Measurements from ENCODE around the gene C1orf174. TPM values are rescaled to one million over a fixed set of nuclear protein-coding genes. Genes with fewer than 3 reads are reported as not detected.
"Not testable (repeated sequence)": the region's sequence is repeated elsewhere in the genome, so short reads cannot be mapped to it uniquely, and the experiment has no call there.

Gene C1orf174
- total and polyA plus RNA-seq, 3 donors from 2014 or later, result 22.9 to 29.7 (median 28.8) TPM

DNA sequence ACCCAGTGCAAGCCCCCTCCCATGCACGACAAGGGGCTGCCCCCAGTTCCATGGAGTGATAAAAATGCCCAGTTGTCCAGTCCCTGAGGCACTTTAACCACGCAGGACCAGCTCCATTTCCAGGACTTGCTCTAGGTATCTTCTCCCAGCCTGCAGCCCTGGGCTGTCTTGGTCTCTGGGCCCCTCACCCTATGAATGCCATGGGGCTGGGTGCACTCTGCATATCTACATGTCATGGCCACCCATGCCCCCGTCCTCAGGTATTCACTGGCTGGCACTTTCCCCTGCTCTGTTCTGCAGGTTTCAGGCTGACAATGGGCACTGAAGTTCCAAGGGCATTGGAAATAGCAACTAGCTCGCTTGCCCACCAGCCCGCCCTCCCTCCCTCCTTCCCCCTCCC is 19.6 kb upstream of the C1orf174 start:
- no peak overlapping the region for H3K27ac ChIP-seq
- intact Hi-C loops (cut with DNase I; ENCODE audit: low total_unique reads), result no loop called here
- TF ChIP-seq, protein P1, sequence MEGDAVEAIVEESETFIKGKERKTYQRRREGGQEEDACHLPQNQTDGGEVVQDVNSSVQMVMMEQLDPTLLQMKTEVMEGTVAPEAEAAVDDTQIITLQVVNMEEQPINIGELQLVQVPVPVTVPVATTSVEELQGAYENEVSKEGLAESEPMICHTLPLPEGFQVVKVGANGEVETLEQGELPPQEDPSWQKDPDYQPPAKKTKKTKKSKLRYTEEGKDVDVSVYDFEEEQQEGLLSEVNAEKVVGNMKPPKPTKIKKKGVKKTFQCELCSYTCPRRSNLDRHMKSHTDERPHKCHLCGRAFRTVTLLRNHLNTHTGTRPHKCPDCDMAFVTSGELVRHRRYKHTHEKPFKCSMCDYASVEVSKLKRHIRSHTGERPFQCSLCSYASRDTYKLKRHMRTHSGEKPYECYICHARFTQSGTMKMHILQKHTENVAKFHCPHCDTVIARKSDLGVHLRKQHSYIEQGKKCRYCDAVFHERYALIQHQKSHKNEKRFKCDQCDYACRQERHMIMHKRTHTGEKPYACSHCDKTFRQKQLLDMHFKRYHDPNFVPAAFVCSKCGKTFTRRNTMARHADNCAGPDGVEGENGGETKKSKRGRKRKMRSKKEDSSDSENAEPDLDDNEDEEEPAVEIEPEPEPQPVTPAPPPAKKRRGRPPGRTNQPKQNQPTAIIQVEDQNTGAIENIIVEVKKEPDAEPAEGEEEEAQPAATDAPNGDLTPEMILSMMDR (IDR thresholded peaks at IDR 0.05), result no peak
- TF ChIP-seq POLR2A (IDR thresholded peaks at IDR 0.05), result no peak
- no peak overlapping the region for H3K4me3 ChIP-seq
- H3K4me1 ChIP-seq, result peaks cover 7% of the 10 kb centered on the region
- H3K27me3 ChIP-seq, result no peaks in the 10 kb centered on the region
- H3K36me3 ChIP-seq (ENCODE audit: low read depth, missing control alignments), result no peaks in the 10 kb centered on the region
- no peaks in the 10 kb centered on the region for H3K9me3 ChIP-seq
- 75 to 86% methylated on average over 4 to 5 of the region's 5 CpGs for WGBS, 2 donors
- DNase-seq, result no peak

DNA sequence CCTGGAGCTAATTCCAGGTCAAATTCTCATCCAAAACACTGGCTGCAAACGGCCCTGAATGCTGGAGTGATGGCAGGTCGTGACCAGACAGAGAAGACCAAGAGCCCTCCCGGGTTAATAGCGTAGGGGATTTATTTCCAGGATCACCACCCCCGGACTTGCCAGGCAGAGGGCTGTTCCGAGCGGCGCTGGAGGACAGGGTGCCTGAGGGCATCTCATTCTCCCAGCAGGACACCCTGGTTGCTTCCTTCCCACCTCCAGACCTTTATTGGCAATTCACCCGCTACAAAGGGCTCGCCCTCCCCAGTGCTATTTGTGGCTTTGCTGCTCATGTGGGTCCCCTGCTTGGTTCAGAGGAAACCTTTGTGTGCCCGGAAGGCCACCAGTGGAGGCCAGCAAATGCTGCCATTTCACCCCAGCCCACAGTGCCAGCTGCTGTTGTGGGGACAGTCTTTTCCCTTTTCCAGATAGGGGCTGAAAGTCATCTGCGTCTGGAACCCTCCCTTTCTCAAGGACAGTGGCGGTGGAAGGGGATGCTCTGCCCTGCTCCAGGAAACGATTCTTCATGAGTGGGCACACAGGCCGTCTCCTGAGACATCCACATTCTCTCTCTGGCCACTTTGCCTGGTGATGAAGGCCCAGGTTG is 19.0 kb upstream of the C1orf174 start:
- H3K27ac ChIP-seq, result no peak overlapping the region
- H3K36me3 ChIP-seq (ENCODE audit: low read depth, missing control alignments), result no peaks in the 10 kb centered on the region
- intact Hi-C loops (cut with DNase I; ENCODE audit: low total_unique reads), result no loop called here
- WGBS, 2 donors, result 80 to 88% methylated on average over 14 to 15 of the region's 15 CpGs
- no peak overlapping the region for H3K4me3 ChIP-seq
- H3K4me1 ChIP-seq, result peaks cover 7% of the 10 kb centered on the region
- TF ChIP-seq, protein P1 (IDR thresholded peaks at IDR 0.05), result no peak
- no peak for TF ChIP-seq POLR2A (IDR thresholded peaks at IDR 0.05)
- no peaks in the 10 kb centered on the region for H3K27me3 ChIP-seq
- H3K9me3 ChIP-seq, result no peaks in the 10 kb centered on the region
- no peak for DNase-seq

DNA sequence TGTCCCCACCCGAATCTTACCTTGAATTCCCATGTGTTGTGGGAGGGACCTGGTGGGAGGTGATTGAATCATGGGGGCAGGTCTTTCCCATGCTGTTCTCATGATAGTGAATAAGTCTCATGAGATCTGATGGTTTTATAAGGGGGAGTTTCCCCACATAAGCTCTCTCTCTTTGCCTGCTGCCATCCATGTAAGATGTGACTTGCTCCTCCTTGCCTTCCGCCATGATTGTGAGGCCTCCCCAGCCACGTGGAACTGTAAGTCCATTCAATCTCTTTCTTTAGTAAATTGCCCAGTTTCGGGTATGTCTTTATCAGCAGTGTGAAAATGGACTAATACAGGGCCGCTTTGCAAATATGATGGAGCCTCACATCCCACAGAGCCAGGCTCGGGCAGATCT is 18.3 kb upstream of the C1orf174 start:
- H3K27me3 ChIP-seq; H3K36me3 ChIP-seq (ENCODE audit: low read depth, missing control alignments); H3K9me3 ChIP-seq; H3K4me3 ChIP-seq; H3K27ac ChIP-seq; DNase-seq; H3K4me1 ChIP-seq; intact Hi-C loops (cut with DNase I; ENCODE audit: low total_unique reads): not testable (repeated sequence)
- 86 to 88% methylated on average over 6 of the region's 6 CpGs for WGBS, 2 donors

DNA sequence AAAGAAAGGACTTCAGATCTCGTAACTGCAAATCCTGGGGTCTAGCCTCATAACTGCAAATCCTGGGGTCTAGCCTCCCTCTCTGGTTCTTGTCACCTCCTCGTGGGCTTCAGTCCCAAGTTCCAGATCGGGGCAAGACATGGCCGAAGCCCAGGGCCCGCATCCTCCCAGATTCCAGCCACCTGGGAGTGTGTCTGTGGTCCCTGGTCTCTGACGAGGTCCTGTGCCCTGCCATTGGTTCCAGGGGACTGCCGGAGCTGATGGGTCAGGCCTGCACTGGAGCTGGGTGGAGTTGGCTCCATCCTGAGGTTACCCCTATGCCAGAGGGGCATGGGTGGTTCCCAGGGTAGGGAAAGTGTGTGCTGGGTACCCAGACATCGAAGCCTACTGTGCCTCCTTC is 17.7 kb upstream of the C1orf174 start:
- Histone ChIP-seq H3K4me3 (no peak overlapping the region), H3K36me3 (ENCODE audit: low read depth, missing control alignments) (no peaks in the 10 kb centered on the region), H3K9me3 (no peaks in the 10 kb centered on the region), H3K27me3 (no peaks in the 10 kb centered on the region), H3K27ac (no peak overlapping the region), H3K4me1 (peaks cover 6% of the 10 kb centered on the region)
- intact Hi-C loops (cut with DNase I; ENCODE audit: low total_unique reads), result no loop called here
- TF ChIP-seq, protein P1 (IDR thresholded peaks at IDR 0.05), result no peak
- TF ChIP-seq POLR2A (IDR thresholded peaks at IDR 0.05), result no peak
- WGBS, 2 donors, result 87 to 94% methylated on average over 4 to 8 of the region's 8 CpGs
- DNase-seq, result no peak

DNA sequence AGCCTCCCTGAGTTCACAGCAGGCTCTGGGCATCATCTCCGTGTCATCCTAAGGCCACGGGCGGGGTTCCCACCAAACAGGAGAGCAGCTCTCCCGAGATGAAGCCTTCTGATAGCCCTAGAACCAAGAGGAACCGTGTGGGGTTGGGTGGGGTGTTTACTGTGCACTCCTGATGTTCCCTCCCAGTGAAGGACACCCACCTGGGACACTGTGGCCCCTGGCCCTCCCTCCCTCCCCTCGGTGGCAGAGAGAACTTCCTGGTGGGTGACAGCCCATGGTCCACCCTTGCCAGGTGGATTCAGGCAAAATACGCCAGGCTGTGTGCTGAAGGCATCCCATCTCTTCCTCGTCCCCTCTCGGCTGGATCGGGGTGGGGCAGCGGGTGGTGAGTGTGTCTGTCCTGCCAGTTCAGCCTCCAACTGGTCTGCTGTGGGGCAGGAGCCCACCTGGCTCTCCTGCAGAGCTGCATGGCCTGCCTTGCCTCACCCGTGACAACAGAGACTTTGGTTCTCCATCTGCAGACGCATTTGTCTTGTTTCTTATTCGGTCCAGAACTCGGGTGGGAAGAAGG is 15.6 kb upstream of the C1orf174 start:
- Histone ChIP-seq H3K9me3 (no peaks in the 10 kb centered on the region), H3K36me3 (ENCODE audit: low read depth, missing control alignments) (no peaks in the 10 kb centered on the region), H3K27me3 (no peaks in the 10 kb centered on the region), H3K27ac (no peak overlapping the region), H3K4me1 (no peaks in the 10 kb centered on the region), H3K4me3 (no peak overlapping the region)
- 95% methylated on average over 14 to 15 of the region's 15 CpGs for WGBS, 2 donors
- TF ChIP-seq POLR2A (IDR thresholded peaks at IDR 0.05), result no peak
- TF ChIP-seq, protein P1 (IDR thresholded peaks at IDR 0.05), result no peak
- intact Hi-C loops (cut with DNase I; ENCODE audit: low total_unique reads), result no loop called here
- DNase-seq, result no peak
